Measurements from ENCODE around the gene ZNF423. TPM values are rescaled to one million over a fixed set of nuclear protein-coding genes. Genes with fewer than 3 reads are reported as not detected.

Gene ZNF423
- total RNA-seq, 1 donor from 2014 or later: not detected

GRCh38 chr16:49537924-49538459 lies 317.9 kb downstream of the ZNF423 start:
- ATAC-seq (ENCODE audit: low read depth): no peak
- Mint-ChIP-seq H3K27me3 (peaks cover 3% of the 10 kb centered on the region), H3K9me3 (peaks cover 4% of the 10 kb centered on the region), H3K4me1 (no peaks in the 10 kb centered on the region), H3K27ac (no peak overlapping the region), H3K4me3 (no peak overlapping the region), H3K36me3 (ENCODE audit: low read depth) (no peaks in the 10 kb centered on the region)
- POLR2A ChIA-PET: no interaction called here
- TF ChIP-seq CTCF (IDR thresholded peaks at IDR 0.05): no peak
- no peak for DNase-seq
- intact Hi-C loops (cut with micrococcal nuclease): no loop called here
- CTCF ChIA-PET: interaction anchor here (0.6 kb wide), 1 partner anchor 11 kb away, joined by 3 read pairs; no protein-coding TSS in a partner anchor

- Mint-ChIP-seq H3K27ac (no peak overlapping the region), H3K9me3 (no peaks in the 10 kb centered on the region), H3K27me3 (peaks cover 18% of the 10 kb centered on the region), H3K36me3 (ENCODE audit: low read depth) (no peaks in the 10 kb centered on the region), H3K4me1 (peaks cover 3% of the 10 kb centered on the region), H3K4me3 (no peak overlapping the region)
- CTCF ChIA-PET: no interaction called here
- POLR2A ChIA-PET: no interaction called here
- no peak for DNase-seq
- intact Hi-C loops (cut with micrococcal nuclease): no loop called here
- ATAC-seq (ENCODE audit: low read depth): no peak
- no peak for TF ChIP-seq CTCF (IDR thresholded peaks at IDR 0.05)
Observed at GRCh38 chr16:49534901-49535610, 320.9 kb downstream of the ZNF423 start.

- Mint-ChIP-seq H3K27ac (no peak overlapping the region), H3K9me3 (no peaks in the 10 kb centered on the region)
Observed at GRCh38 chr16:49533422-49533821, 322.5 kb downstream of the ZNF423 start.

GRCh38 chr16:49532873-49533272 lies 323.0 kb downstream of the ZNF423 start:
- no peak overlapping the region for H3K4me3 Mint-ChIP-seq
- no peak for ATAC-seq (ENCODE audit: low read depth)
- H3K9me3 Mint-ChIP-seq: no peaks in the 10 kb centered on the region
- no peaks in the 10 kb centered on the region for H3K36me3 Mint-ChIP-seq (ENCODE audit: low read depth)
- ChIA-PET CTCF (no interaction called here), POLR2A (no interaction called here)
- intact Hi-C loops (cut with micrococcal nuclease): no loop called here
- H3K27me3 Mint-ChIP-seq: peaks cover 23% of the 10 kb centered on the region
- H3K27ac Mint-ChIP-seq: no peak overlapping the region
- no peak for TF ChIP-seq CTCF (IDR thresholded peaks at IDR 0.05)
- peaks cover 15% of the 10 kb centered on the region for H3K4me1 Mint-ChIP-seq
- DNase-seq: no peak

More at GRCh38 chr16:49533422-49533821, 322.5 kb downstream of the ZNF423 start:
- ChIA-PET CTCF (no interaction called here), POLR2A (no interaction called here)
- DNase-seq (no peak), ATAC-seq (ENCODE audit: low read depth) (no peak)
- H3K36me3 Mint-ChIP-seq (ENCODE audit: low read depth): no peaks in the 10 kb centered on the region
- intact Hi-C loops (cut with micrococcal nuclease): no loop called here
- H3K27me3 Mint-ChIP-seq: peaks cover 21% of the 10 kb centered on the region
- TF ChIP-seq CTCF (IDR thresholded peaks at IDR 0.05): no peak
- peaks cover 10% of the 10 kb centered on the region for H3K4me1 Mint-ChIP-seq
- no peak overlapping the region for H3K4me3 Mint-ChIP-seq

GRCh38 chr16:49531931-49532840 lies 323.7 kb downstream of the ZNF423 start:
- no peak for TF ChIP-seq CTCF (IDR thresholded peaks at IDR 0.05)
- intact Hi-C loops (cut with micrococcal nuclease): no loop called here
- CTCF ChIA-PET: no interaction called here
- Mint-ChIP-seq H3K36me3 (ENCODE audit: low read depth) (no peaks in the 10 kb centered on the region), H3K27ac (no peak overlapping the region), H3K4me3 (no peak overlapping the region), H3K9me3 (no peaks in the 10 kb centered on the region), H3K27me3 (peaks cover 26% of the 10 kb centered on the region), H3K4me1 (peaks cover 17% of the 10 kb centered on the region)
- POLR2A ChIA-PET: no interaction called here
- DNase-seq (no peak), ATAC-seq (ENCODE audit: low read depth) (no peak)

Data from activated B cell treated with CpG ODN at 0.5 μM for 24 hours (primary cell).